A549 (cell line): Measurements from ENCODE around the gene DRAXIN. TPM values are rescaled to one million over a fixed set of nuclear protein-coding genes. Genes with fewer than 3 reads are reported as not detected.

Source experiments
- ATAC-seq, 2 experiments: fragments of 200-7000 bp in 1 of 2; fragments of >200 bp in 1 of 2; cut with Nextera tagmentation in 1 of 2; cut with Tn5 transposase in 1 of 2; 3 replicates each; pipeline versions ENCODE4 v1.8.0 to v1.9.1; 2018 to 2020; ENCODE audit warnings: mild to moderate bottlenecking in 1 of 2, moderate library complexity in 1 of 2
- CTCF ChIA-PET: fragments of 300-600 bp; sonication (Branson Sonifier 250); formaldehyde crosslinking; extraction: SDS; loops from one replicate; lab custom pipeline; 2021; ENCODE audit warnings: antibody characterized with exemption, inconsistent platforms; lab: Yijun Ruan, JAX
- POLR2A ChIA-PET: fragments of 350-600 bp; formaldehyde crosslinking; extraction: SDS; loops from one replicate; lab custom pipeline; 2021; ENCODE audit warnings: antibody characterized with exemption, inconsistent platforms; lab: Yijun Ruan, JAX
- DNase-seq, 2 experiments: peaks; one replicate each; pipeline versions ENCODE4 v3.0.0 to v3.0.0-alpha.2; 2011 to 2016; ENCODE audit warnings: low read depth in 1 of 2, low spot score in 1 of 2
- FAIRE-seq: peaks from 2 replicates; lab custom pipeline; 2011; peaks lifted over from hg19 to GRCh38; lab: Jason Lieb, UNC
- H3K27ac ChIP-seq, 2 experiments: fragments of >200 bp; sonication (Bioruptor Twin); formaldehyde crosslinking; 3 replicates each; pipeline ENCODE4 v1.5.1; 2016 to 2017
- H3K4me1 ChIP-seq: fragments of >200 bp; sonication (Bioruptor Twin); formaldehyde crosslinking; 3 replicates; pipeline ENCODE4 v1.6.1; 2016
- H3K4me2 ChIP-seq: fragments of >200 bp; sonication (Bioruptor Twin); formaldehyde crosslinking; 3 replicates; pipeline ENCODE4 v1.6.1; 2016
- H3K4me3 ChIP-seq: fragments of >200 bp; sonication (Bioruptor Twin); formaldehyde crosslinking; 3 replicates; pipeline ENCODE4 v1.5.1; 2016
- H3K9me3 ChIP-seq: fragments of >200 bp; sonication (Bioruptor Twin); formaldehyde crosslinking; 3 replicates; pipeline ENCODE4 v1.6.1; 2016
- ATOH8 ChIP-seq: fragments of 250-450 bp; sonication (Bioruptor Pico); IDR thresholded peaks from 2 replicates; pipeline ENCODE4 v1.5.0; 2020; ENCODE audit warnings: low read depth, mild to moderate bottlenecking, moderate library complexity
- EHF ChIP-seq: fragments of 250-450 bp; sonication (Bioruptor Pico); IDR thresholded peaks from 2 replicates; pipeline ENCODE4 v1.5.0; 2020; ENCODE audit warnings: mild to moderate bottlenecking
- FOSL2 ChIP-seq, 2 experiments: fragments of 450-650 bp in 1 of 2; fragments of >200 bp in 1 of 2; sonication (Bioruptor Twin) in 1 of 2; formaldehyde crosslinking; IDR thresholded peaks; 2 replicates each; pipeline versions ENCODE4 v1.5.0 to v1.6.1; 2016 to 2020; ENCODE audit warnings: mild to moderate bottlenecking in 1 of 2, moderate library complexity in 1 of 2
- HDAC2 ChIP-seq: fragments of 200-600 bp; sonication (generic); IDR thresholded peaks from 2 replicates; pipeline ENCODE4 v1.6.1; 2016
- HOXB13 ChIP-seq: fragments of 250-450 bp; sonication (Bioruptor Pico); IDR thresholded peaks from 2 replicates; pipeline ENCODE4 v1.5.0; 2020; ENCODE audit warnings: low read depth, mild to moderate bottlenecking, moderate library complexity
- JUNB ChIP-seq: fragments of >200 bp; sonication (Bioruptor Twin); formaldehyde crosslinking; IDR thresholded peaks from 2 replicates; pipeline ENCODE4 v1.6.1; 2016
- NPAS2 ChIP-seq: fragments of 250-450 bp; sonication (Bioruptor Pico); IDR thresholded peaks from 2 replicates; pipeline ENCODE4 v1.8.0; 2022; ENCODE audit warnings: mild to moderate bottlenecking, moderate library complexity, borderline replicate concordance
- POLR2A ChIP-seq: IDR thresholded peaks from 2 replicates; pipeline ENCODE4 v1.6.1; 2012; ENCODE audit warnings: mild to moderate bottlenecking, low read length
- RAD21 ChIP-seq, 2 experiments: fragments of >200 bp in 1 of 2; sonication (Bioruptor Twin) in 1 of 2; formaldehyde crosslinking in 1 of 2; IDR thresholded peaks in 1 of 2; conservative IDR thresholded peaks in 1 of 2; 2 replicates in 1 of 2; 3 replicates in 1 of 2; pipeline ENCODE4 v1.6.1; 2012 to 2018; ENCODE audit warnings: inconsistent platforms in 1 of 2
- RARB ChIP-seq: fragments of 250-450 bp; sonication (Bioruptor Pico); IDR thresholded peaks from 2 replicates; pipeline ENCODE4 v1.8.0; 2021; ENCODE audit warnings: mild to moderate bottlenecking, moderate library complexity
- TFCP2L1 ChIP-seq: fragments of 250-450 bp; sonication (Bioruptor Pico); IDR thresholded peaks from 2 replicates; pipeline ENCODE4 v1.5.0; 2021; ENCODE audit warnings: mild to moderate bottlenecking
- ZC3H11A ChIP-seq: fragments of 450-650 bp; IDR thresholded peaks from 2 replicates; pipeline ENCODE4 v1.6.1; 2014; ENCODE audit warnings: antibody characterized with exemption, mild to moderate bottlenecking
- ZSCAN20 ChIP-seq: fragments of 250-450 bp; sonication (Bioruptor Pico); IDR thresholded peaks from 2 replicates; pipeline ENCODE4 v1.8.0; 2022; ENCODE audit warnings: mild to moderate bottlenecking, moderate library complexity
- WGBS: methylation state at CpG from one replicate; pipeline ENCODE4 v1.1.6; 2017; ENCODE audit errors: missing lambda C conversion rate; 5-methylcytosine and 5-hydroxymethylcytosine counted together
- polyA plus RNA-seq, 4 experiments: library from polyadenylated mRNA; depleted of rRNA in 3 of 4; stranded (reverse); fragments of >200 nt; fragmentation: RNase III in 1 of 4; extraction: RNeasy Plus Mini Kit Qiagen cat#74134 plus additional on column Dnase treatment in 1 of 4; gene quantifications; 2 replicates in 3 of 4; 3 replicates in 1 of 4; pipeline ENCODE4 v1.2.3, GENCODE V29; 2011 to 2017
- TF ChIP-seq, protein P1 (sequence below): fragments of 200-600 bp; sonication (generic); IDR thresholded peaks from 2 replicates; pipeline ENCODE4 v1.6.1; 2016; ENCODE audit warnings: antibody characterized with exemption, mild to moderate bottlenecking, moderate library complexity
- TF ChIP-seq, protein P2 (sequence below): fragments of 250-450 bp; sonication (Bioruptor Pico); IDR thresholded peaks from 2 replicates; pipeline ENCODE4 v1.5.0; 2021; ENCODE audit warnings: mild to moderate bottlenecking, moderate library complexity, borderline replicate concordance

DRAXIN gene
- polyA plus RNA-seq, 2 of the 4 experiments (the other 2 are of a cell fraction), result 0.03 TPM; not detected in 1

DNA sequence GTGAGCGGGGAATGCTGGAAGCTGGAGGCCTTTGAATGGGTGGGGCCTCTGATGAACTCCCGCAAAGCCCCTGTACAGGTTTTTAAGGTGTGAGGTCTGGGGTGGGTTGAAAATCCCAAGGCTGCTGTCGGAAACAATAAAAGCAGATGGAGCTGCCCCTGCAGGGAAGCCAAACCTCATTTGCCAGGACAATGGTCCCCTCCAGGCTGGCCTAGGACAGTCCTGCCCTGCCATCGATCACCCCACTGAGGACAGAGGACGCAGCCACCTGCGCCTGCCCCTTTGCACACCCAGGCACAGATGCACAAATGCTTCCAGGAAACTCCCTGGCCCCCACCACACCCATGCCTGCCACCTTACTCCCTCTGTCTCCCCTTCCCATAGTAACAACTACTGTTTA is 4.4 kb downstream of the DRAXIN start:
- ATAC-seq (no peak), FAIRE-seq (no peak), DNase-seq (no peak)
- Histone ChIP-seq H3K4me2 (no peak overlapping the region), H3K9me3 (no peaks in the 10 kb centered on the region), H3K4me1 (no peaks in the 10 kb centered on the region), H3K4me3 (no peak overlapping the region), H3K27ac (no peak overlapping the region)
- ChIA-PET POLR2A (no interaction called here), CTCF (interaction anchor here (1.0 to 3.7 kb wide), 4 partner anchors 9 to 197 kb away, joined by 3 to 14 read pairs (median 4); no protein-coding TSS in a partner anchor)
- TF ChIP-seq NPAS2 (CRISPR knock-in tag), result no peak
- no peak for TF ChIP-seq JUNB
- TF ChIP-seq ATOH8 (CRISPR knock-in tag), result no peak
- TF ChIP-seq, protein P1, sequence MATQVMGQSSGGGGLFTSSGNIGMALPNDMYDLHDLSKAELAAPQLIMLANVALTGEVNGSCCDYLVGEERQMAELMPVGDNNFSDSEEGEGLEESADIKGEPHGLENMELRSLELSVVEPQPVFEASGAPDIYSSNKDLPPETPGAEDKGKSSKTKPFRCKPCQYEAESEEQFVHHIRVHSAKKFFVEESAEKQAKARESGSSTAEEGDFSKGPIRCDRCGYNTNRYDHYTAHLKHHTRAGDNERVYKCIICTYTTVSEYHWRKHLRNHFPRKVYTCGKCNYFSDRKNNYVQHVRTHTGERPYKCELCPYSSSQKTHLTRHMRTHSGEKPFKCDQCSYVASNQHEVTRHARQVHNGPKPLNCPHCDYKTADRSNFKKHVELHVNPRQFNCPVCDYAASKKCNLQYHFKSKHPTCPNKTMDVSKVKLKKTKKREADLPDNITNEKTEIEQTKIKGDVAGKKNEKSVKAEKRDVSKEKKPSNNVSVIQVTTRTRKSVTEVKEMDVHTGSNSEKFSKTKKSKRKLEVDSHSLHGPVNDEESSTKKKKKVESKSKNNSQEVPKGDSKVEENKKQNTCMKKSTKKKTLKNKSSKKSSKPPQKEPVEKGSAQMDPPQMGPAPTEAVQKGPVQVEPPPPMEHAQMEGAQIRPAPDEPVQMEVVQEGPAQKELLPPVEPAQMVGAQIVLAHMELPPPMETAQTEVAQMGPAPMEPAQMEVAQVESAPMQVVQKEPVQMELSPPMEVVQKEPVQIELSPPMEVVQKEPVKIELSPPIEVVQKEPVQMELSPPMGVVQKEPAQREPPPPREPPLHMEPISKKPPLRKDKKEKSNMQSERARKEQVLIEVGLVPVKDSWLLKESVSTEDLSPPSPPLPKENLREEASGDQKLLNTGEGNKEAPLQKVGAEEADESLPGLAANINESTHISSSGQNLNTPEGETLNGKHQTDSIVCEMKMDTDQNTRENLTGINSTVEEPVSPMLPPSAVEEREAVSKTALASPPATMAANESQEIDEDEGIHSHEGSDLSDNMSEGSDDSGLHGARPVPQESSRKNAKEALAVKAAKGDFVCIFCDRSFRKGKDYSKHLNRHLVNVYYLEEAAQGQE, result no peak
- TF ChIP-seq RARB (CRISPR knock-in tag), result no peak
- TF ChIP-seq ZSCAN20 (CRISPR knock-in tag), result no peak
- TF ChIP-seq FOSL2 (IDR thresholded peaks at IDR 0.05), result no peak
- no peak for TF ChIP-seq FOSL2 (CRISPR knock-in tag; IDR thresholded peaks at IDR 0.05)
- TF ChIP-seq HDAC2, result no peak
- no peak for TF ChIP-seq HOXB13 (CRISPR knock-in tag)
- TF ChIP-seq POLR2A, result no peak
- 76% methylated on average over 6 of the region's 6 CpGs for WGBS

- H3K4me3 ChIP-seq, result no peak overlapping the region
- TF ChIP-seq ZC3H11A (no peak), RAD21 (conservative IDR thresholded peaks at IDR 0.05 in 1 of 2, IDR thresholded peaks at IDR 0.05 in 1 of 2) (no peak), EHF (CRISPR knock-in tag) (no peak), TFCP2L1 (CRISPR knock-in tag) (no peak)
- TF ChIP-seq, protein P1, result no peak
- TF ChIP-seq, protein P2, sequence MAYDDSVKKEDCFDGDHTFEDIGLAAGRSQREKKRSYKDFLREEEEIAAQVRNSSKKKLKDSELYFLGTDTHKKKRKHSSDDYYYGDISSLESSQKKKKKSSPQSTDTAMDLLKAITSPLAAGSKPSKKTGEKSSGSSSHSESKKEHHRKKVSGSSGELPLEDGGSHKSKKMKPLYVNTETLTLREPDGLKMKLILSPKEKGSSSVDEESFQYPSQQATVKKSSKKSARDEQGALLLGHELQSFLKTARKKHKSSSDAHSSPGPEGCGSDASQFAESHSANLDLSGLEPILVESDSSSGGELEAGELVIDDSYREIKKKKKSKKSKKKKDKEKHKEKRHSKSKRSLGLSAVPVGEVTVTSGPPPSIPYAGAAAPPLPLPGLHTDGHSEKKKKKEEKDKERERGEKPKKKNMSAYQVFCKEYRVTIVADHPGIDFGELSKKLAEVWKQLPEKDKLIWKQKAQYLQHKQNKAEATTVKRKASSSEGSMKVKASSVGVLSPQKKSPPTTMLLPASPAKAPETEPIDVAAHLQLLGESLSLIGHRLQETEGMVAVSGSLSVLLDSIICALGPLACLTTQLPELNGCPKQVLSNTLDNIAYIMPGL (CRISPR knock-in tag), result no peak
- no peaks in the 10 kb centered on the region for H3K4me1 ChIP-seq
- H3K27ac ChIP-seq, result no peak overlapping the region
- 40% methylated on average over 6 of the region's 8 CpGs for WGBS
- no peak for DNase-seq
- FAIRE-seq, result no peak
- CTCF ChIA-PET, result interaction anchor here (0.6 to 1.5 kb wide), 3 partner anchors 23 to 89 kb away, joined by 5 read pairs; no protein-coding TSS in a partner anchor
- no peak overlapping the region for H3K4me2 ChIP-seq
- POLR2A ChIA-PET, result no interaction called here
- no peak for ATAC-seq
- H3K9me3 ChIP-seq, result no peaks in the 10 kb centered on the region
These were observed 5.8 kb downstream of the DRAXIN start for GRCh38 chr1:11697188-11697892.
